ENCODE data around the gene PLXDC2.

Gene PLXDC2

GRCh38 chr10:19817231-19817933 lies 1.1 kb downstream of the PLXDC2 start:
- Mint-ChIP-seq H3K4me3 (peak overlapping the region; percentile 95 to 99 (median 97)), H3K27me3 (ENCODE audit: low read depth) (peaks cover 22% of the 10 kb centered on the region), H3K27ac (peak overlapping the region; percentile 89 to 98 (median 98)), H3K9me3 (no peaks in the 10 kb centered on the region), H3K36me3 (ENCODE audit: low read depth) (peaks cover 12% of the 10 kb centered on the region), H3K4me1 (peaks cover 42% of the 10 kb centered on the region)
- TF ChIP-seq, protein P1, sequence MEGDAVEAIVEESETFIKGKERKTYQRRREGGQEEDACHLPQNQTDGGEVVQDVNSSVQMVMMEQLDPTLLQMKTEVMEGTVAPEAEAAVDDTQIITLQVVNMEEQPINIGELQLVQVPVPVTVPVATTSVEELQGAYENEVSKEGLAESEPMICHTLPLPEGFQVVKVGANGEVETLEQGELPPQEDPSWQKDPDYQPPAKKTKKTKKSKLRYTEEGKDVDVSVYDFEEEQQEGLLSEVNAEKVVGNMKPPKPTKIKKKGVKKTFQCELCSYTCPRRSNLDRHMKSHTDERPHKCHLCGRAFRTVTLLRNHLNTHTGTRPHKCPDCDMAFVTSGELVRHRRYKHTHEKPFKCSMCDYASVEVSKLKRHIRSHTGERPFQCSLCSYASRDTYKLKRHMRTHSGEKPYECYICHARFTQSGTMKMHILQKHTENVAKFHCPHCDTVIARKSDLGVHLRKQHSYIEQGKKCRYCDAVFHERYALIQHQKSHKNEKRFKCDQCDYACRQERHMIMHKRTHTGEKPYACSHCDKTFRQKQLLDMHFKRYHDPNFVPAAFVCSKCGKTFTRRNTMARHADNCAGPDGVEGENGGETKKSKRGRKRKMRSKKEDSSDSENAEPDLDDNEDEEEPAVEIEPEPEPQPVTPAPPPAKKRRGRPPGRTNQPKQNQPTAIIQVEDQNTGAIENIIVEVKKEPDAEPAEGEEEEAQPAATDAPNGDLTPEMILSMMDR (IDR thresholded peaks at IDR 0.05; ENCODE audit: unreplicated experiment in 3 of 3), result peak in 1 of 3 experiments; percentile 23

GRCh38 chr10:19818876-19819275 lies 2.6 kb downstream of the PLXDC2 start:
- Mint-ChIP-seq H3K36me3 (ENCODE audit: low read depth) (peaks cover 13% of the 10 kb centered on the region), H3K4me3 (peak overlapping the region; percentile 95 to 99 (median 97)), H3K4me1 (peaks cover 38% of the 10 kb centered on the region), H3K27ac (peak overlapping the region in 2 of 3 experiments; percentile 89 to 92), H3K9me3 (no peaks in the 10 kb centered on the region), H3K27me3 (ENCODE audit: low read depth) (peaks cover 13% of the 10 kb centered on the region)
- TF ChIP-seq, protein P1 (IDR thresholded peaks at IDR 0.05; ENCODE audit: unreplicated experiment in 3 of 3), result no peak

DNA sequence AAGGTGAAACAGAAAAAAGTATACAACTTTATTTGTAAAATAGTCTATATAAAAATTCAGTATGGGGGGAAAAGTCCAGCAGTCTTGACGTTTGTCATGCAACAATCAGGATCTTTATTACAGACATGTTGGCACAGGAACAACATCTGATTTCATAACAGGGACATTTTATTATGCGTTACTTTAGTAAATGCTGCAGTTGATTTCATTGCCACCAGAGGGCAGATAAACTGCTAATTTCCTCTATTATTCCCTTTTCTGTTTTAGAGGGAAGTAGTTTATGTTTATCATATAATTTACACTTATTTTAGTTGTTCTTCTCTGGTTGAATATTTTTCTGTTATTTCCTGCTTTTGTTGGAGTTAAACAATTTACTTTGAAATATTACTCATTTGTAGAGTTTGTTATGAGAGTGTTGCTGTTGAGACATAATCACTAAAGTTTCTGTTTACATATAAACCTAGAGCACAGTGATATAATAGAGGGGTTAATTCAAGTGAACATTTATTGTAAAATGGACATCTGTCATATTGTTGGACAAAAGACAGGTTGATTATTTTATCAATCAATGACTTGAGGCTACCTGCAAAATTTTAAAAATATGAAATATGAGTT lies 3.3 kb downstream of the PLXDC2 start:
- H3K4me1 Mint-ChIP-seq, result peaks cover 39% of the 10 kb centered on the region
- TF ChIP-seq, protein P1 (IDR thresholded peaks at IDR 0.05; ENCODE audit: unreplicated experiment in 3 of 3), result peak; percentile 76 to 88 (median 81)
- H3K36me3 Mint-ChIP-seq (ENCODE audit: low read depth), result peaks cover 18% of the 10 kb centered on the region
- H3K27ac Mint-ChIP-seq, result peak overlapping the region; percentile 2 to 89 (median 62)
- peak overlapping the region; percentile 95 to 99 (median 97) for H3K4me3 Mint-ChIP-seq
- peaks cover 7% of the 10 kb centered on the region for H3K27me3 Mint-ChIP-seq (ENCODE audit: low read depth)
- no peaks in the 10 kb centered on the region for H3K9me3 Mint-ChIP-seq

DNA sequence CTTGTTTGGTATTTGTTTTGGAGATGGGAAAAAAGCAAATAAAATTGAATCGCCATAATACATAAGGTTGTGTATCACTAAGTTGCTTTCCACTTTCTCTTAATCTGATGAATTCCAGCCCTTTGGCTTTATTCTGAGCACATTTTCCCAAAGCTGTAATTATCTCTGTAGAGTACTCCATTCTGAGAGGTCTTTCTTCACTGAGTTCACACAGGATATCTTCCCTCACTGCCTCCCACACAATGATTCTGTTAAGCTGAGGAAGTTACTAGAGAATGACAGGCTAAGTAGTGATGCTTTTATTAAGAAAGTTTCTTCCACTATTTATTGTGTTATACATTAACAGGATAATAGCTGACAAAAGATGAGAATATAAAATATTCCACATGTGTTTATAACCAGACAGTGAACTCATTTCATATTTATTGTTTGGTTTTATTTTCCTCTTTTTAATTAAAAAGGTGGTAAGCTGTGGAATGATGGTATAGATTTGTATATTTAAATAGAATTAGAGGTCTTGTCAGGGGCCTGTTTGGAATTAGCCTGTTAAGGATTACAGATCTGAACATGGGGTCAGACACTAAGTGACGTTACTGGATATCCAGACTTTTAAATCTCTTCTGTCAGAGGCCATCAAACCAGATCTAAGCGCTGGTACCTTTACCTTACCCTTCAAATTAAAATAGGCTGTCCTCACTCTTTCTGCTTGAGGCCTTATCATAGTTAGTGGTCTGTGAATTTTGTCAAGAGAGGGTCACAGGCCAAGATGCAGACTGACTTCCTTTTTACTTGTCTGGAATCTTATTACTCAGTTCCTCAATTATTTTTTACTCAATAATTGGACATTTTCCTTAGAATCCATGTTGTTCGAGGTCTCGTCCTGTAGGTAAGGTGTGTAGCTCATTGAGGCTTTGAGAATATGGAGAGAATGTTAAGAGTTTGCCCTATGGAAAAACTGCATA lies 8.4 kb downstream of the PLXDC2 start:
- Mint-ChIP-seq H3K36me3 (ENCODE audit: low read depth) (peaks cover 21% of the 10 kb centered on the region), H3K27ac (peak overlapping the region; percentile 62 to 88 (median 79)), H3K4me3 (peak overlapping the region in 2 of 3 experiments; percentile 12 to 14), H3K27me3 (ENCODE audit: low read depth) (no peaks in the 10 kb centered on the region), H3K4me1 (peaks cover 62% of the 10 kb centered on the region), H3K9me3 (no peaks in the 10 kb centered on the region)
- TF ChIP-seq, protein P1 (IDR thresholded peaks at IDR 0.05; ENCODE audit: unreplicated experiment in 3 of 3), result no peak

- no peaks in the 10 kb centered on the region for H3K9me3 Mint-ChIP-seq
- no peaks in the 10 kb centered on the region for H3K27me3 Mint-ChIP-seq (ENCODE audit: low read depth)
- peaks cover 57% of the 10 kb centered on the region for H3K4me1 Mint-ChIP-seq
- H3K36me3 Mint-ChIP-seq (ENCODE audit: low read depth), result peaks cover 22% of the 10 kb centered on the region
- peak overlapping the region in 1 of 3 experiments; percentile 62 for H3K27ac Mint-ChIP-seq
- TF ChIP-seq, protein P1 (IDR thresholded peaks at IDR 0.05; ENCODE audit: unreplicated experiment in 3 of 3), result no peak
- no peak overlapping the region for H3K4me3 Mint-ChIP-seq
Observed at GRCh38 chr10:19825700-19826099, 9.5 kb downstream of the PLXDC2 start.
